A549 (cell line): ENCODE measurements around the gene HYAL3.

Source experiments
- BHLHE40 ChIP-seq: IDR thresholded peaks from 2 replicates; pipeline ENCODE4 v1.6.1; 2012; ENCODE audit warnings: low read depth, low read length, inconsistent platforms
- CBX8 ChIP-seq: fragments of 200-600 bp; sonication (generic); IDR thresholded peaks from 2 replicates; pipeline ENCODE4 v1.6.1; 2016
- CHD2 ChIP-seq: fragments of 150-350 bp; IDR thresholded peaks from 2 replicates; pipeline ENCODE4 v1.6.1; 2014; ENCODE audit warnings: low read length; ENCODE audit not compliant: partially characterized antibody
- HOXA7 ChIP-seq: fragments of 250-450 bp; sonication (Bioruptor Pico); IDR thresholded peaks from 2 replicates; pipeline ENCODE4 v1.5.0; 2020; ENCODE audit warnings: mild to moderate bottlenecking, moderate library complexity
- POLR2A ChIP-seq: IDR thresholded peaks from 2 replicates; pipeline ENCODE4 v1.6.1; 2012; ENCODE audit warnings: mild to moderate bottlenecking, low read length
- RCOR1 ChIP-seq: fragments of 150-350 bp; IDR thresholded peaks from 2 replicates; pipeline ENCODE4 v1.6.1; 2014; ENCODE audit warnings: antibody characterized with exemption, low read length, low read depth
- RFX5 ChIP-seq: fragments of 450-650 bp; IDR thresholded peaks from 2 replicates; pipeline ENCODE4 v1.7.1; 2014; ENCODE audit warnings: antibody characterized with exemption, mild to moderate bottlenecking, moderate library complexity
- SMC3 ChIP-seq: fragments of >200 bp; sonication (Bioruptor Twin); formaldehyde crosslinking; IDR thresholded peaks from 3 replicates; pipeline ENCODE4 v1.6.1; 2018; ENCODE audit warnings: inconsistent platforms
- SREBF2 ChIP-seq: fragments of 450-650 bp; IDR thresholded peaks from 2 replicates; pipeline ENCODE4 v1.6.1; 2014; ENCODE audit warnings: mild to moderate bottlenecking, moderate library complexity
- TF ChIP-seq, protein P1 (sequence below): fragments of >200 bp; sonication (Bioruptor Twin); formaldehyde crosslinking; IDR thresholded peaks from 3 replicates; pipeline ENCODE4 v1.5.1; 2016
- TF ChIP-seq, protein P2 (sequence below): IDR thresholded peaks from 2 replicates; pipeline ENCODE4 v1.6.1; 2012; ENCODE audit warnings: low read depth, borderline replicate concordance

DNA sequence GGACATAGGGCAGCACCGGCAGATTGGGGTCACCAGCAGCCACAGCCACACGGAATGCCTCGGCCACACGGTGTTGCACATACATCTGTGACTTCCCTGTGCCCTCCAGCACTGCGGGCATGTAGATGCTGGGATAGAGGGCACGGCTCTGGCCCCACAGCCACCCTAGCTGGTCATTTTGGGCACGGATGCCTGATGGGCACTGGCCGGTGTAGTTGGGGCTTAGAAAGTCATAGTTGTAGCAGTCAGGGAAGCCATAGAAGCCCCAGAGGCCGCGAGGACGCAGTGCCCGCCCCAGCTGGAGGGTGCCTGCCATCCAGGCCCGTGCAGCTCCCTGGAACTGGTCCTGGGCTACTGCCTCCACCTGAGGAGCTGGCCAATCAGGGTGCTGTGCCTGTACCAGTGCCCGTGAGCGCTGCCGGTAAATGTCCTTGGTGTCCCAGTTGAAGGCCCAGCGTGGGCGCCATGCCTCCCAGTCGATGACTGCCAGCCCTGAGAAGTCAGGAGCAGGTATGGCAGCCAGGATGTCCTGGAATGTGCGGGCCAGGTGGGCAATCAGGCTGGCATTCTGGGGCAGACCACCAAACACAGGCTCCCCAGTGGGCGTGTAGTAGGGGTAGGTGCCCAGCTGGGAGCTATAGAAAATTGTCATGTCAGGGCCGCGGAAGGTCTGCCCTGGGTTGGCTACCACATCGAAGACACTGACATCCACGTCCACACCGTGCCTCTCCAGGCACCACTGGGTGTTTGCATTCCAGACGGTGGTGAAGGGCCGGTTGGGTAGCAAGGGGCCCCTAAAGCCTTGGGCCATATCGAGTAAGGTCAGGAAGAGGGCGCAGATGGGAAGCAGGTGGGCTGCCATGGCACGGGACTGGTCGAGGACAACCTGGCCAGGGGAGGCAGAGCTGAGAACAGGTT, 3.1 kb upstream of the HYAL3 start:
- TF ChIP-seq, protein P1, sequence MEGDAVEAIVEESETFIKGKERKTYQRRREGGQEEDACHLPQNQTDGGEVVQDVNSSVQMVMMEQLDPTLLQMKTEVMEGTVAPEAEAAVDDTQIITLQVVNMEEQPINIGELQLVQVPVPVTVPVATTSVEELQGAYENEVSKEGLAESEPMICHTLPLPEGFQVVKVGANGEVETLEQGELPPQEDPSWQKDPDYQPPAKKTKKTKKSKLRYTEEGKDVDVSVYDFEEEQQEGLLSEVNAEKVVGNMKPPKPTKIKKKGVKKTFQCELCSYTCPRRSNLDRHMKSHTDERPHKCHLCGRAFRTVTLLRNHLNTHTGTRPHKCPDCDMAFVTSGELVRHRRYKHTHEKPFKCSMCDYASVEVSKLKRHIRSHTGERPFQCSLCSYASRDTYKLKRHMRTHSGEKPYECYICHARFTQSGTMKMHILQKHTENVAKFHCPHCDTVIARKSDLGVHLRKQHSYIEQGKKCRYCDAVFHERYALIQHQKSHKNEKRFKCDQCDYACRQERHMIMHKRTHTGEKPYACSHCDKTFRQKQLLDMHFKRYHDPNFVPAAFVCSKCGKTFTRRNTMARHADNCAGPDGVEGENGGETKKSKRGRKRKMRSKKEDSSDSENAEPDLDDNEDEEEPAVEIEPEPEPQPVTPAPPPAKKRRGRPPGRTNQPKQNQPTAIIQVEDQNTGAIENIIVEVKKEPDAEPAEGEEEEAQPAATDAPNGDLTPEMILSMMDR = no peak
- no peak for TF ChIP-seq CHD2
- no peak for TF ChIP-seq RFX5
- no peak for TF ChIP-seq CBX8
- TF ChIP-seq HOXA7 (CRISPR knock-in tag) = no peak
- no peak for TF ChIP-seq POLR2A
- no peak for TF ChIP-seq BHLHE40
- TF ChIP-seq SREBF2 = no peak
- TF ChIP-seq, protein P2, sequence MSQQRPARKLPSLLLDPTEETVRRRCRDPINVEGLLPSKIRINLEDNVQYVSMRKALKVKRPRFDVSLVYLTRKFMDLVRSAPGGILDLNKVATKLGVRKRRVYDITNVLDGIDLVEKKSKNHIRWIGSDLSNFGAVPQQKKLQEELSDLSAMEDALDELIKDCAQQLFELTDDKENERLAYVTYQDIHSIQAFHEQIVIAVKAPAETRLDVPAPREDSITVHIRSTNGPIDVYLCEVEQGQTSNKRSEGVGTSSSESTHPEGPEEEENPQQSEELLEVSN = no peak
- no peak for TF ChIP-seq RCOR1
- no peak for TF ChIP-seq SMC3
